ENCODE results near the gene DENND4A. TPM values are rescaled to one million over a fixed set of nuclear protein-coding genes. Genes with fewer than 3 reads are reported as not detected.
"Not testable (repeated sequence)": the region's sequence is repeated elsewhere in the genome, so short reads cannot be mapped to it uniquely, and the experiment has no call there.

Gene DENND4A
- total and polyA plus RNA-seq, 2 donors (not counting 1 experiment from before 2014, with no cell fraction given) = 24.4 to 103 TPM

GRCh38 chr15:65738649-65739048, 53.4 kb downstream of the DENND4A start:
- intact Hi-C loops (cut with micrococcal nuclease) = loop anchor here (10.0 kb wide), 1 partner anchor 74 kb away; no protein-coding TSS in a partner anchor
- POLR2A ChIA-PET = no interaction called here
- H3K79me2 ChIP-seq (ENCODE audit: control insufficient read depth, insufficient read depth, low read length) = peaks cover 7% of the 10 kb centered on the region
- H3K4me1 Mint-ChIP-seq = peaks cover 2% of the 10 kb centered on the region
- no peak overlapping the region for H3K4me3 ChIP-seq (ENCODE audit: control extremely low read depth in 1 of 5, extremely low read depth in 1 of 5, insufficient read depth in 1 of 5, low read depth in 2 of 5, low read length in 4 of 5)
- no peaks in the 10 kb centered on the region for H3K9me3 ChIP-seq (ENCODE audit: control extremely low read depth in 1 of 3, control insufficient read depth in 2 of 3, insufficient read depth in 1 of 3, low read length in 2 of 3)
- no peak overlapping the region for H3K9ac ChIP-seq (ENCODE audit: low read length)
- H3K27me3 Mint-ChIP-seq = no peaks in the 10 kb centered on the region
- no peak overlapping the region for H3K4me3 Mint-ChIP-seq
- no peak overlapping the region for H2AFZ ChIP-seq (ENCODE audit: insufficient read depth, low read depth, low read length, poor library complexity, severe bottlenecking)
- no peaks in the 10 kb centered on the region for H3K27me3 ChIP-seq (replicated peaks in 1 of 4; ENCODE audit: control extremely low read depth in 1 of 4, control insufficient read depth in 3 of 4, insufficient read depth in 4 of 4, low read length in 3 of 4)
- TF ChIP-seq EZH2 (IDR thresholded peaks at IDR 0.05; ENCODE audit: borderline replicate concordance, insufficient read depth, low read depth, low read length, poor library complexity, severe bottlenecking) = no peak
- TF ChIP-seq, protein P1, sequence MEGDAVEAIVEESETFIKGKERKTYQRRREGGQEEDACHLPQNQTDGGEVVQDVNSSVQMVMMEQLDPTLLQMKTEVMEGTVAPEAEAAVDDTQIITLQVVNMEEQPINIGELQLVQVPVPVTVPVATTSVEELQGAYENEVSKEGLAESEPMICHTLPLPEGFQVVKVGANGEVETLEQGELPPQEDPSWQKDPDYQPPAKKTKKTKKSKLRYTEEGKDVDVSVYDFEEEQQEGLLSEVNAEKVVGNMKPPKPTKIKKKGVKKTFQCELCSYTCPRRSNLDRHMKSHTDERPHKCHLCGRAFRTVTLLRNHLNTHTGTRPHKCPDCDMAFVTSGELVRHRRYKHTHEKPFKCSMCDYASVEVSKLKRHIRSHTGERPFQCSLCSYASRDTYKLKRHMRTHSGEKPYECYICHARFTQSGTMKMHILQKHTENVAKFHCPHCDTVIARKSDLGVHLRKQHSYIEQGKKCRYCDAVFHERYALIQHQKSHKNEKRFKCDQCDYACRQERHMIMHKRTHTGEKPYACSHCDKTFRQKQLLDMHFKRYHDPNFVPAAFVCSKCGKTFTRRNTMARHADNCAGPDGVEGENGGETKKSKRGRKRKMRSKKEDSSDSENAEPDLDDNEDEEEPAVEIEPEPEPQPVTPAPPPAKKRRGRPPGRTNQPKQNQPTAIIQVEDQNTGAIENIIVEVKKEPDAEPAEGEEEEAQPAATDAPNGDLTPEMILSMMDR (IDR thresholded peaks at IDR 0.05) = no peak
- H3K9me3 Mint-ChIP-seq (ENCODE audit: insufficient read depth) = no peaks in the 10 kb centered on the region
- H3K36me3 ChIP-seq (replicated peaks in 1 of 2; ENCODE audit: control extremely low read depth in 1 of 2, control insufficient read depth in 1 of 2, extremely low read depth in 1 of 2, insufficient read depth in 2 of 2, low read length in 1 of 2) = peaks cover 10 to 71% of the 10 kb centered on the region in 2 experiments
- ATAC-seq (ENCODE audit: low read depth) (no peak), DNase-seq (no peak)
- H3K27ac ChIP-seq (ENCODE audit: low read length in 2 of 2) = no peak overlapping the region
- H3K27ac Mint-ChIP-seq = peak overlapping the region; percentile 50
- H3K4me2 ChIP-seq (replicated peaks; ENCODE audit: low read depth, low read length, poor library complexity, severe bottlenecking) = no peak overlapping the region
- no CpG with 5 or more reads among the region's 1 CpG for WGBS (ENCODE audit: insufficient coverage)
- no peaks in the 10 kb centered on the region for H3K4me1 ChIP-seq (ENCODE audit: control insufficient read depth in 2 of 2, insufficient read depth in 2 of 2, low read length in 2 of 2)
- CTCF ChIA-PET = interaction anchor here (0.6 to 1.0 kb wide), 2 partner anchors 99 to 1313 kb away, joined by 3 read pairs; no protein-coding TSS in a partner anchor
- H4K20me1 ChIP-seq (ENCODE audit: control insufficient read depth, insufficient read depth, low read length, poor library complexity, severe bottlenecking) = peaks cover 2% of the 10 kb centered on the region

DNA sequence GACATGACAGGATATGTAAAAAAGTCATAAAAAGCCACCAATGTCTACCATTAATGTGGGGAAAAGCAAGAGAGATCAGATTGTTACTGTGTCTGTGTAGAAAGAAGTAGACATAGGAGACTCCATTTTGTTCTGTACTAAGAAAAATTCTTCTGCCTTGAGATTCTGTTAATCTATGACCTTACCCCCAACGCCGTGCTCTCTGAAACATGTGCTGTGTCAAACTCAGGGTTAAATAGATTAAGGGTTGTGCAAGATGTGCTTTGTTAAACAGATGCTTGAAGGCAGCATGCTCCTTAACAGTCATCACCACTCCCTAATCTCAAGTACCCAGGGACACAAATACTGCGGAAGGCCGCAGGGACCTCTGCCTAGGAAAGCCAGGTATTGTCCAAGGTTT, 58.5 kb downstream of the DENND4A start:
- H2AFZ ChIP-seq (ENCODE audit: insufficient read depth, low read depth, low read length, poor library complexity, severe bottlenecking); H3K4me3 Mint-ChIP-seq; CTCF ChIA-PET; H3K4me3 ChIP-seq (ENCODE audit: control extremely low read depth in 1 of 5, extremely low read depth in 1 of 5, insufficient read depth in 1 of 5, low read depth in 2 of 5, low read length in 4 of 5); H3K27ac Mint-ChIP-seq; H3K4me1 ChIP-seq (ENCODE audit: control insufficient read depth in 2 of 2, insufficient read depth in 2 of 2, low read length in 2 of 2); DNase-seq; H3K27me3 ChIP-seq (replicated peaks in 1 of 4; ENCODE audit: control extremely low read depth in 1 of 4, control insufficient read depth in 3 of 4, insufficient read depth in 4 of 4, low read length in 3 of 4); H3K27ac ChIP-seq (ENCODE audit: low read length in 2 of 2); H3K27me3 Mint-ChIP-seq; H3K9me3 Mint-ChIP-seq (ENCODE audit: insufficient read depth); H3K79me2 ChIP-seq (ENCODE audit: control insufficient read depth, insufficient read depth, low read length); ATAC-seq (ENCODE audit: low read depth); H3K9me3 ChIP-seq (ENCODE audit: control extremely low read depth in 1 of 3, control insufficient read depth in 2 of 3, insufficient read depth in 1 of 3, low read length in 2 of 3); H3K4me1 Mint-ChIP-seq; H3K9ac ChIP-seq (ENCODE audit: low read length); POLR2A ChIA-PET; H4K20me1 ChIP-seq (ENCODE audit: control insufficient read depth, insufficient read depth, low read length, poor library complexity, severe bottlenecking); H3K4me2 ChIP-seq (replicated peaks; ENCODE audit: low read depth, low read length, poor library complexity, severe bottlenecking): not testable (repeated sequence)
- intact Hi-C loops (cut with micrococcal nuclease) = loop anchor here (10.0 kb wide), 1 partner anchor 69 kb away; no protein-coding TSS in a partner anchor
- WGBS (ENCODE audit: insufficient coverage) = no CpG with 5 or more reads among the region's 4 CpGs
- peaks cover 14 to 71% of the 10 kb centered on the region in 2 experiments for H3K36me3 ChIP-seq (replicated peaks in 1 of 2; ENCODE audit: control extremely low read depth in 1 of 2, control insufficient read depth in 1 of 2, extremely low read depth in 1 of 2, insufficient read depth in 2 of 2, low read length in 1 of 2)
